Karpas-422 (cell line): ENCODE results near the gene CEBPB. TPM values are rescaled to one million over a fixed set of nuclear protein-coding genes. Genes with fewer than 3 reads are reported as not detected.

ENCODE experiments used
- DNase-seq: peaks from one replicate; pipeline ENCODE4 v3.0.0-alpha.2; 2015
- H2AFZ ChIP-seq: fragments of 200-600 bp; sonication (generic); 2 replicates; pipeline ENCODE4 v1.6.1; 2014; ENCODE audit warnings: antibody characterized with exemption, low read length, mixed read lengths
- H3K27ac ChIP-seq: fragments of 200-600 bp; sonication (generic); 2 replicates; pipeline ENCODE4 v1.5.1; 2014; ENCODE audit warnings: mild to moderate bottlenecking, low read length, moderate library complexity
- H3K27me3 ChIP-seq: fragments of 200-600 bp; sonication (generic); 2 replicates; pipeline ENCODE4 v1.6.1; 2014; ENCODE audit warnings: low read length, mixed read lengths
- H3K36me3 ChIP-seq: fragments of 200-600 bp; sonication (generic); 2 replicates; pipeline ENCODE4 v1.6.1; 2014; ENCODE audit warnings: low read length, mixed read lengths; ENCODE audit not compliant: insufficient read depth
- H3K4me1 ChIP-seq: fragments of 200-600 bp; sonication (generic); 2 replicates; pipeline ENCODE4 v1.6.1; 2014; ENCODE audit warnings: mild to moderate bottlenecking, low read length, mixed read lengths
- H3K4me2 ChIP-seq: fragments of 200-600 bp; sonication (generic); 2 replicates; pipeline ENCODE4 v1.6.1; 2014; ENCODE audit warnings: low read length, low read depth, mild to moderate bottlenecking; ENCODE audit not compliant: poor library complexity, severe bottlenecking
- H3K4me3 ChIP-seq: fragments of 200-600 bp; sonication (generic); 2 replicates; pipeline ENCODE4 v1.5.1; 2014; ENCODE audit warnings: mild to moderate bottlenecking, antibody characterized with exemption, low read length, mixed read lengths
- H3K79me2 ChIP-seq: fragments of 200-600 bp; sonication (generic); 2 replicates; pipeline ENCODE4 v1.6.1; 2014; ENCODE audit warnings: mild to moderate bottlenecking, low read length, mixed read lengths
- H3K9ac ChIP-seq: fragments of 200-600 bp; sonication (generic); 2 replicates; pipeline ENCODE4 v1.6.0; 2014; ENCODE audit warnings: low read length
- H3K9me2 ChIP-seq: fragments of 200-600 bp; sonication (generic), shearing (Covaris generic); replicated peaks from 2 replicates; pipeline ENCODE4 v1.6.0; 2014; ENCODE audit warnings: mild to moderate bottlenecking, low read length, moderate library complexity; ENCODE audit not compliant: insufficient read depth
- H3K9me3 ChIP-seq: fragments of 300-700, 200-600 bp; sonication (generic); 2 replicates; pipeline ENCODE4 v1.6.1; 2014; ENCODE audit warnings: low read length, mixed read lengths
- H4K20me1 ChIP-seq: fragments of 200-600 bp; sonication (generic); 2 replicates; pipeline ENCODE4 v1.6.1; 2014; ENCODE audit warnings: mild to moderate bottlenecking, antibody characterized with exemption, low read length, low read depth; ENCODE audit not compliant: insufficient read depth
- total RNA-seq: library from RNA; depleted of rRNA; stranded (reverse); fragments of >200 nt; shearing (Covaris generic); gene quantifications from 2 replicates; pipeline ENCODE4 v1.2.3, GENCODE V29; 2014; ENCODE audit warnings: low replicate concordance

Gene CEBPB
- total RNA-seq, 1 experiment from 2014 or later = 24.4 TPM

DNA sequence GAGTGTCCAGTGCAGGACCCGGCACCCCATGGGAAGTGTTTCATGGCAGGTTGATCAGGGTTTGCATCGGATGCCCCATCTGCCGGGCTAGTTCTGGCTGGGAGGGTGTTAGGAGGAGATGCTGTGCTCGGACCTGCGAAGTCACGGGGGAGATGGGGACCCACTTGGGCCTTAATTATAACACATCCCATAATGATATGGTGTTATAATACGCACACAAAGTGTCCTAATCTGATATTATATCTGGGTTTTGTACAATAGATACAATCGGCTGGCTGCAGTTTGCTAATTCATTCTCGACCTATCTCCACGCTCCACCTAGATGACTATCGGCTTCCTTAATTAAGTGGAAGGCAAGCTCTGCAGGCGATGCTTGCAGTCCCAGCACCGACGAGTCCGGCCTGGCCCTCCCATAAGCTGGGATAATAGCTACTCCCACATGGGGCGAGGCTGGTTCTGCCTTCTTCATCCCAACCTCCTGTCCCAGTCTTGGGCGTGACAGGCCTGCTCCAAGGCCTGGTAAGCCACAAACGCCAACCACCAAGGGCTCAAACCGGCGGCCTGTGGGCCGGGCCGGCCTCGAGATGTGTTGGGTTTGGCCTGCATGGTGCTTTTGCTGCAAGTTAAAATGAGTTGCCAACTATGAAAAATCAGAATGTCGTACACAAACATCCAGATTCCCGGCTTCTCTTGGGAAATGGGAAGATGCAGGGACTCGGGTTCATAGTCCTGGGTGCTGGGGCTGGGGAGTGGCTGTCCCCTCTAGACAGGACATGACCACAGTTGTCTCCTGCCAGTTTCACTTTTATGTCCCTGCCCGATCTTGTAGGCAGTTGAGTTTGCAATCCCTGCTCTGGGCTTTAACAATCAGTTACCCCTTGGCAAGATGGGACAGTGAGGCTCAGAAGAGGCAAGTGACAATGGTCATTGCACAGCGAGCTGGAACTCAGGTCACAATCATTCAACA lies 32.7 kb downstream of the CEBPB start:
- no peak overlapping the region for H3K27ac ChIP-seq
- no peaks in the 10 kb centered on the region for H3K4me1 ChIP-seq
- H3K9ac ChIP-seq = no peak overlapping the region
- no peak overlapping the region for H3K4me2 ChIP-seq
- no peaks in the 10 kb centered on the region for H3K9me2 ChIP-seq
- H2AFZ ChIP-seq = no peak overlapping the region
- H3K79me2 ChIP-seq = no peaks in the 10 kb centered on the region
- H3K36me3 ChIP-seq = no peaks in the 10 kb centered on the region
- H3K27me3 ChIP-seq = no peaks in the 10 kb centered on the region
- H3K9me3 ChIP-seq = no peaks in the 10 kb centered on the region
- H3K4me3 ChIP-seq = no peak overlapping the region
- no peak for DNase-seq
- H4K20me1 ChIP-seq = no peaks in the 10 kb centered on the region

DNA sequence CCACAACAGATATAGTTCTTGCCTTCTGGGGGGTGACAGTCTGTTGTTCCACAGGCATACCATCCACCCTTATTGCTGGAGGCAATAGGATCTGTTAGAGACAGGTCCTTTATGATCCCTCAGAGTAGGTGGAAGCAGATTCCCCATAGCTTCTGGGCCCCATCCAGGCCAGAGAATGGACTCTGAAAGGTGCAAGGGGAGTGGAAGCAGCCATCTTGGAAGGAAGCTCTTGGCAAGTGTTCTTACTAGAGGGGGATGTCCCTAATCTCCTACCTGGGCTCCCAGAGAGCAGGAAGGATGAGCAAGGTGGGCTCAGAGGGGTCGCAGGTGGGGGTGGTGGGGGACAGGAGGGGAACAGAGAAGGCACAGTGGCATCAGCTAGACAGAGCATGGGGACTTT lies 33.4 kb downstream of the CEBPB start:
- H3K36me3 ChIP-seq = no peaks in the 10 kb centered on the region
- no peaks in the 10 kb centered on the region for H3K27me3 ChIP-seq
- H2AFZ ChIP-seq = no peak overlapping the region
- no peak overlapping the region for H3K4me3 ChIP-seq
- H3K4me1 ChIP-seq = no peaks in the 10 kb centered on the region
- no peaks in the 10 kb centered on the region for H3K9me2 ChIP-seq
- no peaks in the 10 kb centered on the region for H4K20me1 ChIP-seq
- no peak overlapping the region for H3K9ac ChIP-seq
- H3K79me2 ChIP-seq = no peaks in the 10 kb centered on the region
- no peak overlapping the region for H3K4me2 ChIP-seq
- H3K27ac ChIP-seq = no peak overlapping the region
- no peaks in the 10 kb centered on the region for H3K9me3 ChIP-seq
- DNase-seq = no peak

DNA sequence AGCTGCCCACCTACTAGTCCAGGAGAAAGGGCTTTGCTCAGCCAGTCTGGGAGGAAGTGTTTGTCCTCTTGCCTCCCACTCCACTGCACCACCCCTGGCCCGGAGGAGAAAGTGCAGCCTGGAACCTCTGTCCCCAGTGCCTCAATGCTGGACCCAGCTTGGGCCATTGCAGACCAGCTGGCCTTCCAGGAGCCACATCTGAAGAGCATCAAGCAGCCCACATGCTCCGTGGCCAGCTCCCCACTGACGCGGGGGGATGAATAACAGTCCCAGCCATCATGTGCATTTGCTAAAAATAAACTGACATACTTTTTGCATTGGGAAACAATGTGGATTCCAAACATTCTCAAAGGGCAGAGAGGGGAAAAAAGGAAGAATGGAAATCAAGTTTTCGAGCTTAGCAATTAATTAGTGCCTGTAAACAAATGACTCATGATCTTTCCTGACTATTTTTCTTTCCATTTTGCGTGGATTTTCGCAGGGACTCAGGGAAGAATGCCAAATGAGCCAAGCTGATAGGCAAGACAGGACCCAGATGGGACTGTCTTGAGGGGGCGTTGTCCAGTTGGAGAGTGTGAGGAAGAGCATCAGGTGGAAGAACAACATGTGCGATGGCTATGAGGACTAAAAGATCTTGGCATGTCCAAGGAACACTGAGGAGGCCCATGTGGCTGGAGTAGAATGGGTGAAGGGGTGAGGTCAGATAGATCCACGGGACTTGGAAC lies 34.1 kb downstream of the CEBPB start:
- peak; percentile 48 for DNase-seq
- Histone ChIP-seq H2AFZ (no peak overlapping the region), H3K4me2 (no peak overlapping the region)

DNA sequence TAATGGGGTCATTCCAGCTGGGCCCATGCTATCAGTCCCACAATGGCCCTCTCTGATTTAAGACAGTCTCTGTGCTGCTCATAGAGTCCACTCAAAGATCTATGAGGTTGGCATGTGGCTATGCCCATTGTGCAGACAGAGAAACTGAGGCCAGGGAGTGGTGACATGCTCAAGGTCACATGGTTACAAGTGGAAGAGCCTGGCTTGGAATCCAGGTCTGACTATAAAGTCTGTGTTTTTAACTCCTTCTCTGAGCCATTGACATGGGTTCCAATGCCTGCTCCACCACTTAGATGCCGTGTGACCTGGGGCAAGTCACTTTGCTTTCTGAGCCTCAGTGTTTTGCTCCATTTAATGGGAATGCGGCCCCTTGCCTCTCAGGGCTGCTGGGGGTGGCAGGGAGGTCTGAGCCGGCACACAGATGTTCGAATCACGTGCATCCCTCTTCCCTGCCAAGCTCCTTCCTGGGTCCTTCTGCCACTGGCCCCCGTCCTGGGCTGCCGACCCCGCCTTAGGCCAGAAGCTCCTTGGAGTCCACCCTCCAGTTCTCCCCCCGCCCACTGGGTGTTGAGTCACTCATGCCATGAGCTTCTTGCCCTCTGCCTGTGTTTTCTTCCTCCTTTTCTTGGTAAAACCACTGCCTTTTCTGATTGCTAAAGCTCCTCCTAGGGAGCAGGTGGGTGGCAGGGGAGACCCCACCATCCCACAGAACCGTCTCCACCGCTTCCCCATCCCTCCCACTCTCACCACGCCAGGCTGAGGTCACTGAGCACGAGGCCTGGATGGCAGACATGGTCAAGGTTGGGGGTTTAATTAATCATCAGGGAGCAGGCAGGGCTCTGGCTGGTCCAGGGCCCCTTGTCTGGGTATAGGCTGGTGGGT lies 35.7 kb downstream of the CEBPB start:
- Histone ChIP-seq H3K4me1 (no peaks in the 10 kb centered on the region), H2AFZ (no peak overlapping the region), H3K79me2 (no peaks in the 10 kb centered on the region), H3K4me2 (no peak overlapping the region), H3K9me2 (no peaks in the 10 kb centered on the region), H4K20me1 (no peaks in the 10 kb centered on the region), H3K4me3 (no peak overlapping the region), H3K9me3 (no peaks in the 10 kb centered on the region), H3K27me3 (no peaks in the 10 kb centered on the region), H3K9ac (no peak overlapping the region), H3K36me3 (no peaks in the 10 kb centered on the region), H3K27ac (no peak overlapping the region)
- no peak for DNase-seq

More for the DNA sequence above, 34.1 kb downstream of the CEBPB start:
- H3K9ac ChIP-seq = no peak overlapping the region
- no peaks in the 10 kb centered on the region for H3K27me3 ChIP-seq
- no peaks in the 10 kb centered on the region for H3K36me3 ChIP-seq
- H3K79me2 ChIP-seq = no peaks in the 10 kb centered on the region
- H3K27ac ChIP-seq = no peak overlapping the region
- no peaks in the 10 kb centered on the region for H3K9me3 ChIP-seq
- H4K20me1 ChIP-seq = no peaks in the 10 kb centered on the region
- H3K9me2 ChIP-seq = no peaks in the 10 kb centered on the region
- no peak overlapping the region for H3K4me3 ChIP-seq
- H3K4me1 ChIP-seq = no peaks in the 10 kb centered on the region

DNA sequence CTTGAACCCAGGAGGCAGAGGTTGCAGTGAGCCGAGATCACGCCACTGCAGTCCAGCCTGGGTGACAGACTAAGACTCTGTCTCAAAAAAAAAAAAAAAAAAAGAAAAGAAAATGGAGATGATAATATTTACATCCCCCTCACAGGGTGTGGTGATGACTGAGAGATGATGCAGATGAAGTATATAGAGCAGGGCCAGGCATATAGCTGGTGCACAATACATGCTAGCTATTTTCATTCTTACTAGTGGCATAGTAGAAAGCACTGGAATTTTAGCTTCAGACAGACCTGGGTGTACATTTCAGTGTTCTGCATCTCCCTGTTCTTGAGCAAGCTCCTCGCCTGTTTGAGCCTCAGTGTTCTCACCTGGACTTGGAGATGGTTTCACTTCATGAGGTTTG lies 36.9 kb downstream of the CEBPB start:
- no peaks in the 10 kb centered on the region for H3K27me3 ChIP-seq

DNA sequence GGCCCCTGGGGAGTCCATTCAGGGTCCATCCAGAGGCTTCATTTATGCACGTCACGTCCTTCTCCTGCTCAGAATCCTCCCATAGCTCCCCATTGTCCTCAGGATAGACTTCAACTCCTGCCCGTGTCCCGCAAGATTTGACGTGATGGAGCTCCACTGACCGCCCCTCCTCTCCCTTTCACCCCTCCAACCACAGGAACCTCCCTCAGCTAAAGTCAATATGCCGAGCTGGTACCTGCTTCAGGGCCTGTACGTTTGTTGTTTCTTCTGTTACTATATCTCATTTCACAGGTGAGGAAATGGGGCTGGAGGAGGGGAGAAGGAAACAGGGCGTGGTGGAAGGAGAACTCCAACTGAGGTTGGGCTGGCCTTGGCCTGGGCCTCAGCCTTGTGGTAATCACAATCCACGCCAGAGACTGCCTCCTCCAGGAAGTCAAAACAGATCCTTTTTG lies 38.6 kb downstream of the CEBPB start:
- H3K4me1 ChIP-seq = no peaks in the 10 kb centered on the region
- H3K9me3 ChIP-seq = no peaks in the 10 kb centered on the region
- no peak for DNase-seq
- H3K9me2 ChIP-seq = no peaks in the 10 kb centered on the region
- H3K9ac ChIP-seq = no peak overlapping the region
- no peak overlapping the region for H3K27ac ChIP-seq
- no peaks in the 10 kb centered on the region for H3K36me3 ChIP-seq
- H3K4me2 ChIP-seq = no peak overlapping the region
- no peaks in the 10 kb centered on the region for H3K27me3 ChIP-seq
- H4K20me1 ChIP-seq = 0 out of 2 replicates have a peak, but pooled peaks cover 3% of the 10 kb centered on the region
- H3K4me3 ChIP-seq = no peak overlapping the region
- H3K79me2 ChIP-seq = no peaks in the 10 kb centered on the region
- no peak overlapping the region for H2AFZ ChIP-seq

More for the DNA sequence above, 36.9 kb downstream of the CEBPB start:
- Histone ChIP-seq H3K4me3 (no peak overlapping the region), H3K4me1 (no peaks in the 10 kb centered on the region), H3K4me2 (no peak overlapping the region), H3K9me2 (no peaks in the 10 kb centered on the region), H4K20me1 (no peaks in the 10 kb centered on the region), H3K9ac (no peak overlapping the region), H3K36me3 (no peaks in the 10 kb centered on the region), H3K79me2 (no peaks in the 10 kb centered on the region), H3K27ac (no peak overlapping the region), H2AFZ (no peak overlapping the region), H3K9me3 (no peaks in the 10 kb centered on the region)
- no peak for DNase-seq

DNA sequence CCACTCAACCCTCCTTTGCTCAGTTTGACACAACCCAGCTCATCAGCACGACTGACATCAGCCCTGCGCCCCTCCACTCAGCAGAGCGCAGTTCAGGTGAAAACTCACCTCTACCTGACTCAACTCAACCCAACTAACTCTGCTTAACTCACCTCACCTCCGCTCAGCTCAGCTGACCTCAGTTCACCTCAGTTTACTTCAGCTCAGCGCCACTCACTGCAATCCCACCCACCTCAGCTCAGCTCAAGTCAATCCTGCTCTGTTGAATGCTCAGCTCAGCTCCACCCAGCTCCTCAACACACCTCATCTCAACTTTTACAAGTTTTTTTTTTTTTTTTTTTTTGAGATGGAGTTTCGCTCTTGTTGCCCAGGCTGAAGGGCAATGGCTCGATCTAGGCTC lies 39.6 kb downstream of the CEBPB start:
- Histone ChIP-seq H2AFZ (no peak overlapping the region), H3K9me3 (no peaks in the 10 kb centered on the region), H3K4me2 (no peak overlapping the region), H3K27ac (no peak overlapping the region), H3K36me3 (no peaks in the 10 kb centered on the region), H3K9me2 (no peaks in the 10 kb centered on the region), H4K20me1 (0 out of 2 replicates have a peak, but pooled peaks cover 3% of the 10 kb centered on the region), H3K27me3 (no peaks in the 10 kb centered on the region), H3K79me2 (no peaks in the 10 kb centered on the region), H3K4me1 (no peaks in the 10 kb centered on the region), H3K9ac (no peak overlapping the region), H3K4me3 (no peak overlapping the region)
- no peak for DNase-seq
